Gastrocnemius medialis (tissue), 4 donors: ENCODE data around the gene CBX7.

Experiments used
- POLR2A ChIP-seq, 2 donors: fragments of 450-650 bp; IDR thresholded peaks; one replicate each; pipeline ENCODE4 v1.6.1; 2017; ENCODE audit warnings: antibody characterized with exemption in 2 of 2, mild to moderate bottlenecking in 2 of 2, moderate library complexity in 2 of 2
- TF ChIP-seq, protein P1 (sequence below), 5 experiments: fragments of 450-650 bp in 3 of 5; fragments of 200-600 bp in 2 of 5; sonication (generic) in 2 of 5; IDR thresholded peaks in 4 of 5; conservative IDR thresholded peaks in 1 of 5; 1 replicate in 4 of 5; 2 replicates in 1 of 5; pipeline ENCODE4 v1.5.1; 2016 to 2019; ENCODE audit warnings: antibody characterized with exemption in 5 of 5, mild to moderate bottlenecking in 3 of 5, moderate library complexity in 3 of 5

DNA sequence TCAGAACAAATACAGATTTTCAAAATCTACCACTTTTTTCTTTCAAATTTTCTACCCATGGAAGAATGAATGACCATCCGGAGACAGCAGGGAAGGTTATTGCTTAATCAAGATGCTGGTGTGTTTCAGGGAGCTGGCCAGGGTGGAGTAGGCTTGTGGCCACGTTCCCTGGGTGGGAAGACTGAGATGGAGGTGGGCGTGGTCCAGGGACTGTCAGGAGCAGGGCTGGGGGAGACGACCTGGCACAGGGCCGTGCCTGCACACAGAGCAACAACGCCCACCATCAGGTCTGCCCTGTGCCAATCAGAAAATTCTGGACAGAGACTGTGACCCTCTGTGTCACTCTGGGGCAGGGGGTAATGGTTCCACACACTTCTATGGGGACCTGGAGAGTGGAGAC lies 62.6 kb downstream of the CBX7 start:
- TF ChIP-seq, protein P1, sequence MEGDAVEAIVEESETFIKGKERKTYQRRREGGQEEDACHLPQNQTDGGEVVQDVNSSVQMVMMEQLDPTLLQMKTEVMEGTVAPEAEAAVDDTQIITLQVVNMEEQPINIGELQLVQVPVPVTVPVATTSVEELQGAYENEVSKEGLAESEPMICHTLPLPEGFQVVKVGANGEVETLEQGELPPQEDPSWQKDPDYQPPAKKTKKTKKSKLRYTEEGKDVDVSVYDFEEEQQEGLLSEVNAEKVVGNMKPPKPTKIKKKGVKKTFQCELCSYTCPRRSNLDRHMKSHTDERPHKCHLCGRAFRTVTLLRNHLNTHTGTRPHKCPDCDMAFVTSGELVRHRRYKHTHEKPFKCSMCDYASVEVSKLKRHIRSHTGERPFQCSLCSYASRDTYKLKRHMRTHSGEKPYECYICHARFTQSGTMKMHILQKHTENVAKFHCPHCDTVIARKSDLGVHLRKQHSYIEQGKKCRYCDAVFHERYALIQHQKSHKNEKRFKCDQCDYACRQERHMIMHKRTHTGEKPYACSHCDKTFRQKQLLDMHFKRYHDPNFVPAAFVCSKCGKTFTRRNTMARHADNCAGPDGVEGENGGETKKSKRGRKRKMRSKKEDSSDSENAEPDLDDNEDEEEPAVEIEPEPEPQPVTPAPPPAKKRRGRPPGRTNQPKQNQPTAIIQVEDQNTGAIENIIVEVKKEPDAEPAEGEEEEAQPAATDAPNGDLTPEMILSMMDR (IDR thresholded peaks at IDR 0.05 in 4 of 5, conservative IDR thresholded peaks at IDR 0.05 in 1 of 5) = no peak
- TF ChIP-seq POLR2A (IDR thresholded peaks at IDR 0.05) = no peak
